ENCODE measurements around the gene F8. TPM values are rescaled to one million over a fixed set of nuclear protein-coding genes. Genes with fewer than 3 reads are reported as not detected.
"Not testable (repeated sequence)": the region's sequence is repeated elsewhere in the genome, so short reads cannot be mapped to it uniquely, and the experiment has no call there.

F8 gene
- total and polyA plus RNA-seq, 5 experiments from 2014 or later, result 1.1 to 5.5 (median 2.4) TPM

DNA sequence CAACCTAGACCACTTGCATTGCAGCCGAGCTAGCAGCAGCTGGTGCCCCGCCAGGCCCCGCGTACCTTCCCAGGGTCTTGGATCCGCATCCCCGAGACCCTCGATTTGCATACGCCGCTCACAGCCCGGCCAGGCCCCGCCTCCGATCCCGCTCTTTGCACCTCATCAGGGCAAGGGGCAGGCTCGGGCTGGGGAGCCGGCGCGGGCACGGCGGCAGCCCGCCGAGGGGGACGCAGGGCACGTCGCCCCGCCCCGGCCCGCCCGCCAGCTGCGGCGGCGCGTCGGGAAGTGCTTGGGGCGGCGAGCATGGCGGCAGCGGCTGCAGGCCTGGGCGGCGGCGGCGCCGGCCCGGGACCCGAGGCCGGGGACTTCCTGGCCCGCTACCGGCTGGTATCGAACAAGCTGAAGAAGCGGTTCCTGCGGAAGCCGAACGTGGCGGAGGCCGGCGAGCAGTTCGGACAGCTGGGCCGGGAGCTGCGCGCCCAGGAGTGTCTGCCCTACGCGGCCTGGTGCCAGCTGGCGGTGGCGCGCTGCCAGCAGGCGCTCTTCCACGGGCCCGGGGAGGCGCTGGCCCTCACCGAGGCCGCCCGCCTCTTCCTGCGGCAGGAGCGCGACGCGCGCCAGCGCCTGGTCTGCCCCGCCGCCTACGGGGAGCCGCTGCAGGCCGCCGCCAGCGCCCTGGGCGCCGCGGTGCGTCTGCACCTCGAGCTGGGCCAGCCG is 136.3 kb downstream of the F8 start, which contains the start of gene F8A1:
Gene F8A1 (plus strand): TSS at position 287 of the 720 bp plus-strand sequence. CDS start 20 bp downstream, at position 307.
- H3K9me3 Mint-ChIP-seq, H3K36me3 Mint-ChIP-seq, H3K27me3 Mint-ChIP-seq, POLR2A ChIA-PET, H3K27ac Mint-ChIP-seq: not testable (repeated sequence)
- peak in 6 of 10 donors; percentile 2 to 31 (median 12) for DNase-seq
- peak within 1 kb of the TSS in 1 of 10 donors; percentile 24 for H3K4me3 Mint-ChIP-seq
- ATAC-seq, result peak; percentile 76 to 77
- H3K4me1 Mint-ChIP-seq, result peaks cover 0 to 11% (median 3%) of the 10 kb centered on the region in 4 donors

DNA sequence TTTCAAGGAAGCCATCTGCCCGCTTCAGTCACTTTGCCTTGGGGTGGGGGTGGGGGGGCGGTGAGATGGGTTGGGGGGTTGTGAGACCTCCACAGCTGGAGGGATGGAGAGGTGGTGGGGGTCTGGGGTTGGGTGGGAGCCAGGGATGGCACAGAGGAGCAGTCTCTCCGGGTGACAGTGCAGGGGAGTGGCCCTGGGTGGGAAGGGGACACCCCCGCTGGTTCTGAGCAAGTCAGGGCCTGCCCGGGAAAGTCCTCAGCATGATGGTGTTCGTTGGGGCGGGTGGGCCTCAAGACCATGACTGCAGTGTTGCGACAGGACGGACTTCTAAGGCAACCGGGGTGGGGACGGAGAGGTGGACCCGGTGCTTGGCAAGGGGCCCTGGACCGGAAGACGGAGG is 137.0 kb downstream of the F8 start:
- H3K9me3 Mint-ChIP-seq, H3K36me3 Mint-ChIP-seq, DNase-seq, POLR2A ChIA-PET, H3K27ac Mint-ChIP-seq, H3K4me1 Mint-ChIP-seq, H3K27me3 Mint-ChIP-seq, ATAC-seq, H3K4me3 Mint-ChIP-seq: not testable (repeated sequence)

DNA sequence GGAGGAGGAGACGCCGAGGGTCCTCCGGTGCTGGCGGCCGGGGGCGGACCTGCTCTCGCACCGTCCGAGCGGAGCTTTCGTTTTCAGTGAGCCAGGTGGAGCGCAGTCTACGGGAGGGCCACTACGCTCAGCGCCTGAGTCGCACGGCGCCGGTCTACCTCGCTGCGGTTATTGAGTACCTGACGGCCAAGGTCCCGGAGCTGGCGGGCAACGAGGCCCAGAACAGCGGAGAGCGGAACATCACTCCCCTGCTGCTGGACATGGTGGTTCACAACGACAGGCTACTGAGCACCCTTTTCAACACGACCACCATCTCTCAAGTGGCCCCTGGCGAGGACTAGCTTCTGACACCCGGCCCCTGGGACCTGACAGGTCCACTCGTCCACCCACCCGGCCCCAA is 137.5 kb downstream of the F8 start:
- DNase-seq, ATAC-seq, POLR2A ChIA-PET: not testable (repeated sequence)

DNA sequence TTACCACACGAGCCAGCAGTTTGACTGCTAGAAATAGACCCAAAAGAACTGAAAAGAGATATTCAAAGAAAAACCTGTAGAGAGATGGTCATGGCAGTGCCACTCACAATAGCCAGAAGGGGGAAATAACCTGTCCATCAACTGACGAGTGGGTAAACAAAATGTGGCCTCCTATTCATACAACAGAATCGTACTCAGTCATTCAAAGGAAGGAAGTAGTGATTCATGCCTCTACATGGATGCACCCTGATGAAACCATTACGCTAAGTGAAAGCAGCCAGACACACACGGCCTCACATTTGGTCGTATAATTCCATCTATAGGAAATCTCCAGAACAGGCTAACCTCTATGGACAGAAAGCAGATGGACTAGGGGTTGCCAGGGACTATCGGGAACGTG is 138.5 kb downstream of the F8 start:
- H3K9me3 Mint-ChIP-seq, DNase-seq, H3K27me3 Mint-ChIP-seq, H3K4me1 Mint-ChIP-seq, ATAC-seq, H3K27ac Mint-ChIP-seq, H3K36me3 Mint-ChIP-seq, H3K4me3 Mint-ChIP-seq, POLR2A ChIA-PET: not testable (repeated sequence)

More for the DNA sequence above, 137.5 kb downstream of the F8 start:
- not testable (repeated sequence) for H3K27ac Mint-ChIP-seq, H3K4me1 Mint-ChIP-seq, H3K9me3 Mint-ChIP-seq, H3K27me3 Mint-ChIP-seq, H3K4me3 Mint-ChIP-seq, H3K36me3 Mint-ChIP-seq

DNA sequence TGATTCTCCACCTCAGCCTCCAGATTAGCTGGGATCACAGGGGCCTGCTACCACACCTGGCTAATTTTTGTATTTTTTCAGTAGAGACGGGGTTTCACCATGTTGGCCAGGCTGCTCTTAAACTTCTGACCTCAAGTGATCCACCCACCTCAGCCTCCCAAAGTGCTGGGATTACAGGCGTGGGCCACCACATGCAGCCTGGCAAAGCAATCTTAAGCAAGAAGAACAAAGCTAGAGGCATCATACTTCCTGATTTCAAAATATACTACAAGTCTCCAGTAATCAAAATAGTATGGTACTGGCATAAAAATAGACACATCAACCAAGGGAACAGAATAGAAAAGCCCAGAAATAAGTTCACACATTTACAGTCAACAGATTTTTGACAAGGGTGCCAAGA is 149.2 kb downstream of the F8 start:
- Mint-ChIP-seq H3K27ac (no peak overlapping the region), H3K36me3 (peaks cover 0 to 3% (median 3%) of the 10 kb centered on the region in 3 donors), H3K27me3 (peaks cover 0 to 3% (median 0%) of the 10 kb centered on the region in 5 donors), H3K4me3 (no peak overlapping the region), H3K9me3 (peaks cover 0 to 28% (median 6%) of the 10 kb centered on the region in 9 donors), H3K4me1 (peaks cover 0 to 2% (median under 1%) of the 10 kb centered on the region in 4 donors)
- no peak for DNase-seq
- no peak for ATAC-seq
- POLR2A ChIA-PET, result no interaction called here

DNA sequence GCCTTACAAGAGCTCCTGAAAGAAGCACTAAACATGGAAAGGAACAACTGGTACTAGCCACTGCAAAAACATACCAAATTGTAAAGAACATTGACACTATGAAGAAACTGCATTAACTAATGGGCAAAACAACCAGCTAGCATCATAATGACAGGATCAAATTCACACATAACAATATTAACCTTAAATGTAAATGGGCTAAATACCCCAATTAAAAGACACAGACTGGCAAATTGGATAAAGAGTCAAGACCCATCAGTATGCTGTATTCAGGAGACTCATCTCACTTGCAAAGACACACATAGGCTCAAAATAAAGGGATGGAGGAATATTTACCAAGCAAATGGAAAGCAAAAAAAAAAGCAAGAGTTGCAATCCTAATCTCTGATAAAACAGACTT is 154.0 kb downstream of the F8 start:
- H3K4me1 Mint-ChIP-seq, ATAC-seq, POLR2A ChIA-PET, H3K4me3 Mint-ChIP-seq, H3K27me3 Mint-ChIP-seq, H3K27ac Mint-ChIP-seq, DNase-seq: not testable (repeated sequence)
- H3K36me3 Mint-ChIP-seq, result peaks cover 0 to 23% (median 9%) of the 10 kb centered on the region in 3 donors
- H3K9me3 Mint-ChIP-seq, result peaks cover 0 to 61% (median 12%) of the 10 kb centered on the region in 9 donors

DNA sequence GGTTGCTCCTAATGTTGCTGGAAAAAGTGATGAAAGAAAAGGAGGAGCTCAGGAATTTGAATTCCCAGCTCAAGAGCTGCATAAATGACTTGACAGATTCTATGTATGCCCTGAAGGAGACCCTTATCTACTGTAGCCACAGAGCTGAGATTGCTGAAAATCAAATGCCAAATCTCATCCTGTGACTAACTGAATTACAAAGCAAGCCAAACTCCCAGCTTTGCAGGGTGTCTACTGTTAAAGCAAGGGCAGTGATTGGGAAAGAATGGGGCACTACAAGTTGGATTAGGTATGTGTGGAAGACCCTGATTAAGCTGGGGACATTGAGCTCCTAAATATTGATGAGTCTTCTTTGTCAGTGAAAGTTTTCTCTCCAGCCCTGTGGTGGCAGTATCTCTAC is 167.3 kb downstream of the F8 start:
- ATAC-seq, result no peak
- Mint-ChIP-seq H3K36me3 (peaks cover 0 to 10% (median 3%) of the 10 kb centered on the region in 3 donors), H3K9me3 (no peaks in the 10 kb centered on the region), H3K27ac (no peak overlapping the region), H3K4me3 (no peak overlapping the region), H3K4me1 (no peaks in the 10 kb centered on the region), H3K27me3 (no peaks in the 10 kb centered on the region)
- DNase-seq, result no peak
- POLR2A ChIA-PET, result no interaction called here

DNA sequence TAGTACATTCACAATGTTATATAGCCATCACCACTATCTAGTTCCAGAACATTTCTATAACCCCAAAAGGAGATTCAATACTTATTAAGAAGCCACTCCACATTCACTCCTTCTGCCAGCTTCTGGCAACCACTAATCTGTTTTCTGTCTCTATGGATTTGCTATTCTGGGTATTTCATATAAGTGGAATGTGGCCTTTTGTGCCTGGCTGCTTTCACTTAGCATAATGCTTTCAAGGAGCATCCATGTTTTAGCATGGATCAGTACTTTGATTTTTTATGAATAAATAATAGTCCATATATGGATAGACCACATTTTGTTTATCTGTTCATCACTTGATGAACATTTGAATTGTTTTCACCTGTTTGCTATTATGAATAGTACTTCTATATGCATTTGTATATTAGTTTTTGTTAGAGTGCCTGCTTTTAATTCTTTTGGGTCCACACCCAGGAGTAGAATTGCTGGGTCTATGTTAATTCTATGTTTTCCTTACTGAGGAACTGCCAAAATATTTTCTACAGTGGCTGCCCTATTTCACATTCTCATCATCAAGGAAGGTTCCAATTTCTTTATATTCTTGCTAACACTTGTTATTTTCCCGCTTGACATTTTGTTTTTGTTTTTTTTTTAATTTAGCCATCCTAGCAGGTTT is 171.4 kb downstream of the F8 start:
- Mint-ChIP-seq H3K36me3 (peaks cover 0 to 2% (median 0%) of the 10 kb centered on the region in 3 donors), H3K4me3 (no peak overlapping the region), H3K4me1 (no peaks in the 10 kb centered on the region), H3K27ac (peak overlapping the region in 1 of 10 donors; percentile 2), H3K9me3 (peaks cover 0 to 4% (median 0%) of the 10 kb centered on the region in 9 donors), H3K27me3 (no peaks in the 10 kb centered on the region)
- ATAC-seq, result no peak
- POLR2A ChIA-PET, result no interaction called here
- no peak for DNase-seq

DNA sequence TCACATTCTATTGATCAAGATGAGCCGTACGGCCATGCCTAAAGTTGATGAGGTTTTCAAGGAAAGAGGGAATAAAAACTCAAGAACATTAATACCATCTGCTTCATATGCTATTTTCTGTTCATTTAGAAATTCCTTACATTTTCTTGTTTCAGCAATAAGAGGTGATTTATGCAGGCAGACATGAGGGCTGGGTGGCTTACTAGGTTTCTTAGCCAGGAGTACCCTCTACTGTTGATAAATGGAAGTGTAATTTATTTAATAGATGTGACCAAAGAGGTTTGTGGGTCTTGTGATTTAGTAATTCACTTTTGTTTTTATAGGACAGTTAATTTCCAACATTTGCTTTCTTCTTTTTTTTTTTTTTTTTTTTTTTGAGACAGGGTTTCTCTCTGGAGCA is 181.7 kb downstream of the F8 start:
- Mint-ChIP-seq H3K4me3 (no peak overlapping the region), H3K27ac (no peak overlapping the region), H3K36me3 (no peaks in the 10 kb centered on the region), H3K9me3 (no peaks in the 10 kb centered on the region), H3K27me3 (no peaks in the 10 kb centered on the region), H3K4me1 (no peaks in the 10 kb centered on the region)
- DNase-seq (peak in 4 of 10 donors; percentile 0 to 47 (median 38)), ATAC-seq (peak; percentile 57 to 61)
- POLR2A ChIA-PET, result no interaction called here

DNA sequence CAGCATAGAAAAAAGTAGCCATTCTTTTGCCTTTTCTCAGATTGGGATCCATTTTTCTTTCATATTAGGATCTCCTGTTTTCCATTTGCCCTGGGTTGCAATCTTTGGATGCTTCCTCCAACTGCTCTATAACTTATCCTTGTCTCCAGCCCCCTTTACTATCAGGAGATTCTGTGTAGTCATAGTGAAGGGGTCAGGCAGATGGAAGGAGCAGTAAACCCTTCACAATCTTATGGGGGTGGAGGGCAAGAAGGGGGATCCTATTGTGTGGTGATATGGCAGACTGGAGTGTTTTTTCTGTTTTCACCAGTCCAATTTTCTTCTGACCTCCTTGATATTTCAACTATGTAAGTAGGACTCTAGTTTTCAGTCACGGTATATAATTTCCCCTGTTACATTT is 186.4 kb downstream of the F8 start:
- Mint-ChIP-seq H3K36me3 (no peaks in the 10 kb centered on the region), H3K9me3 (no peaks in the 10 kb centered on the region), H3K4me3 (no peak overlapping the region), H3K4me1 (no peaks in the 10 kb centered on the region), H3K27ac (no peak overlapping the region), H3K27me3 (no peaks in the 10 kb centered on the region)
- no peak for DNase-seq
- ATAC-seq, result no peak
- POLR2A ChIA-PET, result no interaction called here

DNA sequence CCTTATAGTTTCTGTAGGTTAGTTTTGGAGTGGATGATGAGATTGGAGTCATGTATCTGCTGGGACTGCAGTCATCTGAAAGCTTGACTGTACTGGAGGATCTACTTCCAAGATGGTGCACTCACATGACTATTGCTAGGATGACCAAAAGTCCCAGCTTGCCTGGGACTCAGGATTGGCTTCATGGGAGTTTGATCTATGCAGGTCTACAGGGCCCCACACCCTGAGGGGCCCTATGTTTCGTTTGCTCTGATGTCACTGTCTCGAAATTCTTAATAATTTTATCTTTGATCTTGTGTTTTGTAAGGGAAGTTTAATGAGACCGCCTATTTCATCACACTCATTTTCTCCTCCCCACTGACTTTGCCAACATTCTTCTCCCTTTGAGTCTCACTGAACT is 188.0 kb downstream of the F8 start, which contains the start of gene SMIM9:
Gene SMIM9 (minus strand): TSS at position 101 of the 400 bp plus-strand sequence. CDS start 3,806 bp downstream, outside the sequence.
- Mint-ChIP-seq H3K27me3 (no peaks in the 10 kb centered on the region), H3K9me3 (no peaks in the 10 kb centered on the region), H3K36me3 (no peaks in the 10 kb centered on the region), H3K27ac (peak within 1 kb of the TSS in 1 of 10 donors; percentile 13), H3K4me3 (no peak within 1 kb of the TSS), H3K4me1 (peaks cover 0 to 3% (median 0%) of the 10 kb centered on the region in 4 donors)
- DNase-seq (no peak), ATAC-seq (no peak)
- POLR2A ChIA-PET, result no interaction called here

DNA sequence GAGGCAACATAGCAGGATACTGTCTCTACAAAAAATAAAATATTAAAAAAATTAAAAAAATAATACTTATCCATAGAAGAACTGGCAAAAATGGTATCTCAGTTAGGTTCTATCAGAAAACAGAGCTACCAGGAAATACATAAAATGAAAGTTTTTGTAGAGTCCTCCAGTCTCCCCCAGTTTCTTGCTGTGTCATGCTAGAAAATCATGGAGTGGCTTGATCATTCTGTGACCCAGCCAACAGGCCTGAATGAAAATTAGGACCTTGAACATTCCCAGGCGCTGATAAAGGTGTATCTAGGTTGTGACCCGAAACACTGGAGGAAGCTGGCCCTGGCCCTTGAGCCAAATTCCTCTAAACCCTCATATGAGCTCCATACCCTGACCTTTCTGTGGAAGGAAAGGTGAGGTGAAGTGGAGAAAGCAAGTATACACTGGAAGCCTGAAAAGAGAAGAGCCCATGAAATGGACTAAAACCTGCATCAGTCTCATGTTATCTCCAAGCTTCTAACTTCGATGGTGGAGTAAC is 188.7 kb downstream of the F8 start:
- no peak for ATAC-seq
- no peaks in the 10 kb centered on the region for H3K9me3 Mint-ChIP-seq
- no peaks in the 10 kb centered on the region for H3K27me3 Mint-ChIP-seq
- peaks cover 0 to 8% (median 0%) of the 10 kb centered on the region in 4 donors for H3K4me1 Mint-ChIP-seq
- H3K4me3 Mint-ChIP-seq, result no peak overlapping the region
- DNase-seq, result no peak
- POLR2A ChIA-PET, result no interaction called here
- H3K27ac Mint-ChIP-seq, result no peak overlapping the region
- H3K36me3 Mint-ChIP-seq, result no peaks in the 10 kb centered on the region

DNA sequence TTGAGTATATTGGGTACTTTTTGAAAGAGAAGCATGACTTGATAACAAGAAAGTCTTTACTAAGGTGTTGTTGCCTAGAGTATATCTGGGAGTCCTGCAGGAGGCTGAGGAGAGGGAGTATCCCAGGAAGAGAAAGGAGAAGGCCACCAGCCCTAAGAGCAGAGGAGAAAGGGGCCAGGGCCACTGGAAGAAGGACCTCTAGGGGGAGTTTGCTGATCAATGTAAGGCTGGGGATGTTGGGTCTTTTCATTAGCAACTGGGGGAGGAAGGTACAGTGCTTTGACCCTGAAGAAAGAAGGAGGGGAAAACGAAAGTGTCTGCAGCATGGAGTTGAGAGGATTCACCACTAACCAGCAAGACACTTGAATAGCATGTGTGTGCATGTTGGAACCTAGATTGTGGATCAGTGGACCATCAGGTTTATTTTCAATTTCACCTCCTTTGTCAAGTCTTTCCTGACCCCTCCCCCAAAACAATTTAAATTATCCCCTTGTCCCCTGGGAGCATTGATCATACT is 192.5 kb downstream of the F8 start:
- H3K9me3 Mint-ChIP-seq, result no peaks in the 10 kb centered on the region
- H3K4me1 Mint-ChIP-seq, result peaks cover 0 to 25% (median 0%) of the 10 kb centered on the region in 4 donors
- POLR2A ChIA-PET, result no interaction called here
- ATAC-seq (no peak), DNase-seq (no peak)
- no peaks in the 10 kb centered on the region for H3K36me3 Mint-ChIP-seq
- no peak overlapping the region for H3K4me3 Mint-ChIP-seq
- H3K27me3 Mint-ChIP-seq, result no peaks in the 10 kb centered on the region
- H3K27ac Mint-ChIP-seq, result no peak overlapping the region
